Mesendoderm (in vitro differentiated cells): ENCODE results near the gene PEPD.

Source experiments
- DNase-seq: peaks from one replicate; pipeline ENCODE4 v3.0.0; 2013
- H2AK5ac ChIP-seq: 2 replicates; pipeline ENCODE4 v1.6.1; 2013; ENCODE audit warnings: low read length, inconsistent platforms
- H2BK120ac ChIP-seq: 2 replicates; pipeline ENCODE4 v1.6.1; 2013; ENCODE audit warnings: low read depth, mild to moderate bottlenecking, low read length, moderate library complexity, mixed read lengths
- H2BK15ac ChIP-seq: replicated peaks from 2 replicates; pipeline ENCODE4 v1.6.1; 2013; ENCODE audit warnings: low read depth, mild to moderate bottlenecking, moderate library complexity
- H2BK5ac ChIP-seq: 2 replicates; pipeline ENCODE4 v1.6.1; 2013; ENCODE audit warnings: low read length, inconsistent platforms
- H3K18ac ChIP-seq: 2 replicates; pipeline ENCODE4 v1.6.1; 2013; ENCODE audit warnings: mild to moderate bottlenecking, low read length, mixed read lengths
- H3K23ac ChIP-seq: one replicate; pipeline ENCODE4 v1.6.1; 2013; ENCODE audit warnings: low read length
- H3K27ac ChIP-seq: 2 replicates; pipeline ENCODE4 v1.5.1; 2013; ENCODE audit warnings: low read depth, mild to moderate bottlenecking, inconsistent platforms, low read length, moderate library complexity
- H3K27me3 ChIP-seq: 2 replicates; pipeline ENCODE4 v1.6.1; 2013; ENCODE audit warnings: low read length, control low read depth, mild to moderate bottlenecking, inconsistent platforms; ENCODE audit not compliant: insufficient read depth, poor library complexity
- H3K36me3 ChIP-seq: 2 replicates; pipeline ENCODE4 v1.6.1; 2013; ENCODE audit warnings: low read length, inconsistent platforms; ENCODE audit not compliant: control insufficient read depth, insufficient read depth
- H3K4ac ChIP-seq: one replicate; pipeline ENCODE4 v1.6.1; 2013; ENCODE audit warnings: low read depth, mild to moderate bottlenecking, low read length, moderate library complexity
- H3K4me1 ChIP-seq: 2 replicates; pipeline ENCODE4 v1.6.1; 2013; ENCODE audit warnings: low read depth, low read length, inconsistent platforms; ENCODE audit not compliant: control insufficient read depth
- H3K4me2 ChIP-seq: 2 replicates; pipeline ENCODE4 v1.6.1; 2013; ENCODE audit warnings: low read length
- H3K4me3 ChIP-seq: 2 replicates; pipeline ENCODE4 v1.5.1; 2013; ENCODE audit warnings: mild to moderate bottlenecking, low read length
- H3K56ac ChIP-seq: one replicate; pipeline ENCODE4 v1.6.1; 2013; ENCODE audit warnings: low read length
- H3K79me1 ChIP-seq: 2 replicates; pipeline ENCODE4 v1.6.1; 2013; ENCODE audit warnings: low read length, inconsistent platforms
- H3K79me2 ChIP-seq: 2 replicates; pipeline ENCODE4 v1.6.1; 2013; ENCODE audit warnings: mild to moderate bottlenecking, low read length; ENCODE audit not compliant: control insufficient read depth, insufficient read depth
- H3K9ac ChIP-seq: 2 replicates; pipeline ENCODE4 v1.6.1; 2013; ENCODE audit warnings: low read length, inconsistent platforms
- H4K5ac ChIP-seq: one replicate; pipeline ENCODE4 v1.6.1; 2013; ENCODE audit warnings: low read length
- H4K8ac ChIP-seq: one replicate; pipeline ENCODE4 v1.6.1; 2013; ENCODE audit warnings: low read depth, mild to moderate bottlenecking, control low read depth, low read length, moderate library complexity
- WGBS: extraction: QIAGEN DNeasy Blood & Tissue Kit; methylation state at CpG from one replicate; pipeline ENCODE4 v1.1.7; 2013; ENCODE audit warnings: low lambda C conversion rate, missing lambda C conversion rate; ENCODE audit not compliant: insufficient coverage; ENCODE audit errors: extremely low coverage; 5-methylcytosine and 5-hydroxymethylcytosine counted together

Gene PEPD

GRCh38 chr19:33387351-33388230 lies 134.0 kb downstream of the PEPD start:
- no peak overlapping the region for H3K4me3 ChIP-seq
- no peak overlapping the region for H2BK15ac ChIP-seq
- peaks cover 2% of the 10 kb centered on the region for H3K79me2 ChIP-seq
- no peak overlapping the region for H3K4me2 ChIP-seq
- H3K27me3 ChIP-seq = no peaks in the 10 kb centered on the region
- H3K79me1 ChIP-seq = peaks cover 7% of the 10 kb centered on the region
- no peak overlapping the region for H2AK5ac ChIP-seq
- no peak overlapping the region for H3K9ac ChIP-seq
- no CpG with 5 or more reads among the region's 39 CpGs for WGBS
- no peak overlapping the region for H3K4ac ChIP-seq
- H3K4me1 ChIP-seq = no peaks in the 10 kb centered on the region
- no peak overlapping the region for H4K8ac ChIP-seq
- H4K5ac ChIP-seq = no peak overlapping the region
- no peak for DNase-seq
- no peaks in the 10 kb centered on the region for H3K36me3 ChIP-seq
- H2BK120ac ChIP-seq = no peak overlapping the region
- H2BK5ac ChIP-seq = no peak overlapping the region
- H3K23ac ChIP-seq = no peak overlapping the region
- H3K27ac ChIP-seq = no peak overlapping the region
- no peak overlapping the region for H3K18ac ChIP-seq
- H3K56ac ChIP-seq = no peak overlapping the region

- Histone ChIP-seq H3K18ac (no peak overlapping the region), H2BK120ac (no peak overlapping the region), H3K56ac (no peak overlapping the region), H3K4me1 (no peaks in the 10 kb centered on the region), H3K79me2 (peaks cover 12% of the 10 kb centered on the region), H3K27me3 (no peaks in the 10 kb centered on the region), H2AK5ac (no peak overlapping the region), H3K27ac (no peak overlapping the region), H2BK5ac (no peak overlapping the region), H3K4me3 (no peak overlapping the region), H3K9ac (no peak overlapping the region), H3K4ac (no peak overlapping the region), H2BK15ac (no peak overlapping the region), H4K8ac (no peak overlapping the region), H3K36me3 (no peaks in the 10 kb centered on the region), H3K79me1 (peaks cover 9% of the 10 kb centered on the region), H4K5ac (no peak overlapping the region), H3K23ac (no peak overlapping the region), H3K4me2 (no peak overlapping the region)
- DNase-seq = no peak
- no CpG with 5 or more reads among the region's 15 CpGs for WGBS
Measured at GRCh38 chr19:33386361-33386858, 135.2 kb downstream of the PEPD start.

GRCh38 chr19:33385956-33386355 lies 135.6 kb downstream of the PEPD start:
- Histone ChIP-seq H3K23ac (no peak overlapping the region), H2BK15ac (no peak overlapping the region), H3K79me2 (peaks cover 16% of the 10 kb centered on the region), H3K36me3 (no peaks in the 10 kb centered on the region), H4K5ac (no peak overlapping the region), H2BK120ac (no peak overlapping the region), H3K79me1 (peaks cover 13% of the 10 kb centered on the region), H3K56ac (no peak overlapping the region), H3K4me2 (no peak overlapping the region), H2BK5ac (no peak overlapping the region), H4K8ac (no peak overlapping the region), H3K4ac (no peak overlapping the region), H3K4me1 (no peaks in the 10 kb centered on the region), H3K27ac (no peak overlapping the region), H3K4me3 (no peak overlapping the region), H3K27me3 (no peaks in the 10 kb centered on the region), H2AK5ac (no peak overlapping the region), H3K18ac (no peak overlapping the region), H3K9ac (no peak overlapping the region)
- no CpG with 5 or more reads among the region's 6 CpGs for WGBS
- no peak for DNase-seq

- H3K4me2 ChIP-seq = no peak overlapping the region
- no peaks in the 10 kb centered on the region for H3K36me3 ChIP-seq
- H2BK15ac ChIP-seq = no peak overlapping the region
- no peak overlapping the region for H3K27ac ChIP-seq
- no peak overlapping the region for H4K8ac ChIP-seq
- no peak overlapping the region for H2AK5ac ChIP-seq
- no peak overlapping the region for H3K23ac ChIP-seq
- no peak overlapping the region for H2BK120ac ChIP-seq
- H2BK5ac ChIP-seq = no peak overlapping the region
- no peaks in the 10 kb centered on the region for H3K4me1 ChIP-seq
- no peak for DNase-seq
- H3K27me3 ChIP-seq = no peaks in the 10 kb centered on the region
- no peak overlapping the region for H3K18ac ChIP-seq
- peaks cover 13% of the 10 kb centered on the region for H3K79me1 ChIP-seq
- H4K5ac ChIP-seq = no peak overlapping the region
- no peak overlapping the region for H3K56ac ChIP-seq
- no CpG with 5 or more reads among the region's 8 CpGs for WGBS
- H3K79me2 ChIP-seq = peaks cover 16% of the 10 kb centered on the region
- H3K9ac ChIP-seq = no peak overlapping the region
- H3K4ac ChIP-seq = no peak overlapping the region
- no peak overlapping the region for H3K4me3 ChIP-seq
Measured at GRCh38 chr19:33384983-33385382, 136.6 kb downstream of the PEPD start.

GRCh38 chr19:33383720-33384292 lies 137.8 kb downstream of the PEPD start:
- Histone ChIP-seq H3K23ac (no peak overlapping the region), H3K18ac (no peak overlapping the region), H3K4me1 (no peaks in the 10 kb centered on the region), H2BK5ac (no peak overlapping the region), H3K79me2 (peaks cover 22% of the 10 kb centered on the region), H4K5ac (no peak overlapping the region), H3K56ac (no peak overlapping the region), H2BK15ac (no peak overlapping the region), H3K36me3 (no peaks in the 10 kb centered on the region), H3K4me3 (no peak overlapping the region), H3K9ac (no peak overlapping the region), H3K27ac (no peak overlapping the region), H3K4ac (no peak overlapping the region), H3K4me2 (no peak overlapping the region), H2AK5ac (no peak overlapping the region), H2BK120ac (no peak overlapping the region), H3K27me3 (no peaks in the 10 kb centered on the region), H3K79me1 (peaks cover 18% of the 10 kb centered on the region), H4K8ac (no peak overlapping the region)
- DNase-seq = no peak
- WGBS = no CpG with 5 or more reads among the region's 13 CpGs
